Pons (tissue), 1 donor: Measurements from ENCODE around the gene MPPED1.
A peak's percentile ranks its signal among the peaks of the same experiment; 100 is the strongest.

Experiments
- DNase-seq: peaks from one replicate; pipeline ENCODE4 v3.0.0-alpha.2; 2016; ENCODE audit warnings: low spot score

MPPED1 gene

DNA sequence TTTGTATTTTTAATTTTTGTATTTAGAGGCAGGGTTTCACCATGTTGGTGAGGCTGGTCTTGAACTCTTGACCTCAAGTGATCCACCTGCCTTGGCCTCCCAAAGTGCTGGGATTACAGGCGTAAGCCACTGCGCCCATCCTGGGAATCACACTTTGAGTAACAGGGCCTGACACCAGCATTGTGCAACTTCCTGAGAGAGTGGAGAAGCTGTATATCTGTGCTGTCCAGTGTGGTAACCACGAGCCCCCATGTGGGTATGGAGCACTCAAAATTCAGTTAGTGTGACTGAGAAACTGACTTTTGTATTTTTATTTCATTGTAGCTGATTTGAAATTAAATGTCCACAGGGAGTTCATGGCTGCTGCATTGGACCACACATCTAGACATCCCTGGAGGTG is 36.2 kb downstream of the MPPED1 start:
- DNase-seq = no peak

DNA sequence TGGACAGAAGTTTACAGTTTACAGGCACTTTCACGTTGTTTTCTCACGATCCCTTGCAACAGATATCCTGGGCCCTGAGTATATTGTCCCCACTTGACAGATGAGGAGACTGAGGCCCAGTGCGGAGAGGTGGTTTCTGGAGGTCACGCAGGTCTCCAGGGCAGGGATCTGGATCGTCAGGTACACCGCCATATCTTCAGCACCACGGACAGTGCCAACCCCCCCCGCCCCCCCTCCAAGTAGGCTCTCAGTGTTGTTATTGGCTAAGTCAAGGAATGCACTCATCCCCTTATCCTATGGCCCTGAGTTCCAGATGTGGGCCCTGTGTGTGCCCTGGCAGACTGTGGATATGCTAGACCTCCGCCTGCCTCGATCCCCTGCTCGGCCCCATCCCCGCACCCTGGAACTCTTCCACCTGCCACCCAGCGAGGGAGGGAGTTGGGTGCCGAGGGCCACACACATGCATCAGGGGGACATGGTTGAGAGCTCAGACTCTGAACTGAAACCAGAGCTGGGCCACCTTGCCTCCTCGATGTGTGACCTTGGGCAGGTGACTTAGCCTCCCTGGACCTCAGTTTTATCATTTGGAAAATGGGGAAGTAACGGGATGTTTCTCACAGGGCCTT is 37.5 kb downstream of the MPPED1 start:
- no peak for DNase-seq

DNA sequence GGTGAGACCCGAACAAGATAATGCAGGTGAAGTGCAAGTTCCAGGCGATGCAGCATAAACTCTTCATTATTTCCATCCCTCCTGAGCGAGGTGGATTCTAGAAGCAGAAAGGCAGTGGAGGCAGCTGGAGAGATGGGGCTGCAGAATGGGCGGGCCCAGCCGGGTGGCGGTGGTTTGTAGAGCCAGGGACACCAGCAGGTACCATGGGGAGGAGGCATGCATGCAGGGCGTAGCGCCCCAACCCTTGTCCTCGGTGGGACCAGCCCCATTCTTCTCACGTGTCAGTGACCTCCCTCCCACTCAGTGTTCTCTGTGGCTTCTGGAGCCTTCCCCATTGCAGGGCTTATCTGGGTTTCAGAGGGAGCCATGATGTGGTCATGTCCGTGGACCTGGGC is 38.0 kb downstream of the MPPED1 start:
- DNase-seq = no peak

DNA sequence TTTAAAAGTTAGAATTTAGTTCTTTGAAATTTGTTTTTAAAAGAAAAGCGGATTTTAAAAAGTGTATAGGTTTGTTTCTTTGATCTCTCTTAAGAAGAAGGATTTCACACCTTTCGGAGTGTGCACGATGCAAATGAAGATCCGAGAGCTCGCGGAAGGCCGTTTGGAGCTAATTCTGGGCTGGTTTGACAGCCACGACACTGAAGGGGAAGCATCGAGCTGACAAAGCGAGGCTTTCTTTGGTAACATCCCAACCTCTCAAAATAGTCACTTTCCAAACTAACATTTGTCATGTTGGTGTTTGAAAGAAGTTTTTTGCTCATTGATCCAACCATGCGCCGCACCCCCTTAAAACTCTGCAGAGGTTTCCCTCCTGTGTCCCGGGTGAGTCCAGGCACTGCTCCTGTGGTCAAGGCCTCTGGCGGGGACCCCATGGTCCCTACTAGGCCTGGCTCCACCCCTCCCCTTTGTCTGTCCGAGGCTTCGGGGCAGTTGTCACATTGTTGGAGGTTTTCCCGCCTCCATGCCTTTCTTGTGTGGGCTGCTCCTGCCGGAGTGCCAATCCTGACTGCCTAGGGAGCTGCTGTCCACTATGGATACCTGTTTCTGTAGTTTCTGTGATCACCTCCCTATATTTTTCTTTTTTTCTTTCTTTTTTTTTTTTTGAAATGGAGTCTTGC is 39.7 kb downstream of the MPPED1 start:
- no peak for DNase-seq

DNA sequence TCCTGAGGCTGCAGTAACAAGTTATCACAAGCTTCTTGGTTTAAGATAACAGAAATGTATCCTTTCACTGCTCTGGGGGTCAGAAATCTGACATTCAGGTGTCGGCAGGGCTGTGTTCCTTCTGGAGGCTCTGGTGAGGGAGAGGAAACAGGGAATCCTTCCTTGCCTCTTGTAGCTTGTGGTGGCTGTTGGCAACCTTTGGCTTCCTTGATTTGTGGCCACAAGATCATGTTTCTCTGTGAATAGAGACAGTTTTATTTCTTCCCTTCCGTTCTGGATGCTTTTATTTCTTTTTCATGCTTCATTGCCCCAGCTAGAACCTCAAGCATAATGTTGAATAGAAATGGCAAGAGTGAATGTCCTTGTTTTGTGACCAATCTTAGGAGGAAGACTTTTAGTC is 44.0 kb downstream of the MPPED1 start:
- DNase-seq = no peak

DNA sequence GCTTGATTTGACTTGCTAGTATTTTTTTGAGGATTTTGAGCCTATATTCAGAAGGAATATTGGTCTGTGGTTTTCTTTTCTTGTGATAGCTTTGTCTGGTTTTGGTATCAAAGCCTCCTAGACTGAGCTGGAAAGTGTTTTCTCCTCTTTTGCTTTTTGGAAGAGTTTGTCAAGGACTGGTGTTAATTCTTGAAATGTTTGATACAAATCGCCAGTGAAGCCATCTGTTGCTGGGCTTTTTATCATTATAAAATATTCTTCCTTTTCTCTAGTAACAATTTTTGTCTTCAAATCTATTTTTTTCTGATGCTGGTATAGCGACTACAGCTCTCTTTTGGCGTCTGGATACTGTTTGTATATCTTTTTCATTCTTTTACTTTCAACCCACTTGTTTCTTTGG is 45.2 kb downstream of the MPPED1 start:
- no peak for DNase-seq

DNA sequence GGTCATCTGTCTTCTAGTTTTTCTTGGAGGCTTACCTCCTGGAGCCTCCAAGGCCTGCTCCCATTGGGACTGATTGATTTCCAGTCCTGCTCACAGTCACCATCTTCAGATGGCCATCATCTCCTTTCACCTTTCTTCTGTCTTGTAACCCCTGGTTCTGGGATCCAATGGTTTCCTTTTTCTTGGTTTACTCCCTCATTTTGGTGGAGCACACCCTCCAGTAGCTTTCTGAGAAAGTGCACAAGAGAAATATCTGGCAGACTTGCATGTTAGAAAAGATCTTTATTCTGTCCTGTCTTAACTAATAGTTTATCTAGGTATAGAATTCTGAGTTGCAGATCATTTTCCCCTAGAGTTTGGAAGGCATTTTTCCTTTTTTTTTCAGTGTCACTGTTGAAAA is 50.9 kb downstream of the MPPED1 start:
- no peak for DNase-seq

DNA sequence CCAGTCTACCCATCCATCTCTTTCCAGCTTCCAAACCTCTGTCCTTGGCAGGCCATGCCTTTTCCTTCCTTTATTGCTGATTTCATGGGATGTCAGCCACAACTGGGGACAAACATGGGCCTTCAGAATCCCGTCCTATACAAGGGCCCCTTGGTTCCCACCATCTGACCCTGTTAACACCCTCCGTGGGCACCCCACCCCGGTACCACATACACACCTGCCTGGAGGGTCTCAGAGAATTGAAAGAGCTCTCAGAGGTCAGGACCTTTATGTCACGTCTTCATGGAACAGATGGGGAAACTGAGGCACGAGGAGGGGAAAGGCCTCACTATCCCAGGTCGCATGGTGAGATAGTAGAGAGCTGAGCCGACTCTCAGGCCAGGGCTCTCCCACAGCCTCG is 53.0 kb downstream of the MPPED1 start:
- no peak for DNase-seq

DNA sequence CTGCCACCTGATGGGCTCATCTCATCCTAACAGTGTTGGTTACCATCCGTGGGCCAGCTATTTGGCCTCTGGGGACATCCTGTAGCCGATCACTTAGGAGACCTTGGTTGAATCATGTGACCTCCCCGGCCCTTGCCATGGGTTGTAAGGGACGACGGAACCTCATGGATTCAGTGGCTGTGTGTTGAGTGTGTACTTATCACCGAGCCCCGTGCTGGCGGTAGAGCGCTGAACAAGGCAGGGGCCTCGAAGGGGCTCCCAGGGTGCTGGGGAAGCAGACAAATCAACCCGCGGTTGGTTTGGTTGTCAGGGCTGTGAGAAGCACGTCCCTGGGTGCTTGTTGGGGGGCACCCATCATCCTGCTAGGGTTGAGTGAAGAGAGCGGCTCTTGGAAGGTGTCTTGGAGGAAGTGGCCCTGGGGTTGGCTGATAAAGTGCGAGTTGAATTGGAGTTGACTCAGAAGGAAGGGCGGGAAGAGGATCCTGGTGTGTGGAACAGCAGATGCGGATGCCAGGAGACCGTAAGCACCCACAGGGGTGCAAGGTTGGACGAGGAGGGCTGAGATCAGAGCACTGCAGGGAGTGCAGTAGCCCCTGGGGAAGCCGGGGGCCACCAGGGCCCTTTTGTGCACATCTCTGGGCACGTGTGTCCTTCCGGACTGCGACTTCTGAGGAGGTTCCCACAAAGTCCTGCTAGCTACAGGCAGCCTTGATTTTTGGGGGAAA is 53.6 kb downstream of the MPPED1 start:
- no peak for DNase-seq

DNA sequence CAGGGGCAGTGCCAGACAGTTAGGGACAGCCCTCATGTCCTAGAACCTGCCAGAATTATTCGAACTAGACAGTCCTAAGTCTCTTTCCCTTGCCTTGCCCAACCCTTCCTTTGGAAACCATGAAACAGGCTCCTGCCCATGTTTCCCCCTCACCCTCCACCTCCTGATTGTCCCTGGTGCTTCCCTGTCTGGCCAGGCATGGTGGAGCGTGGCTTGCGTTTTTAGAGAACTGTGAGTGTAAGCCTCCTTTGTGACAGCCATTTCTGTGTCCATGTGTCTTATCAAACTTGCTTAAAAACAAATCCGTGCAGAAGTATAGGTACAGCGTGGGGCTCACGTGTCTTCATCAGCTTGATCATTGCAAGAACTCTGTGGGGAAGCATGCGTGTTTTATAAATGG is 54.9 kb downstream of the MPPED1 start:
- DNase-seq = no peak

DNA sequence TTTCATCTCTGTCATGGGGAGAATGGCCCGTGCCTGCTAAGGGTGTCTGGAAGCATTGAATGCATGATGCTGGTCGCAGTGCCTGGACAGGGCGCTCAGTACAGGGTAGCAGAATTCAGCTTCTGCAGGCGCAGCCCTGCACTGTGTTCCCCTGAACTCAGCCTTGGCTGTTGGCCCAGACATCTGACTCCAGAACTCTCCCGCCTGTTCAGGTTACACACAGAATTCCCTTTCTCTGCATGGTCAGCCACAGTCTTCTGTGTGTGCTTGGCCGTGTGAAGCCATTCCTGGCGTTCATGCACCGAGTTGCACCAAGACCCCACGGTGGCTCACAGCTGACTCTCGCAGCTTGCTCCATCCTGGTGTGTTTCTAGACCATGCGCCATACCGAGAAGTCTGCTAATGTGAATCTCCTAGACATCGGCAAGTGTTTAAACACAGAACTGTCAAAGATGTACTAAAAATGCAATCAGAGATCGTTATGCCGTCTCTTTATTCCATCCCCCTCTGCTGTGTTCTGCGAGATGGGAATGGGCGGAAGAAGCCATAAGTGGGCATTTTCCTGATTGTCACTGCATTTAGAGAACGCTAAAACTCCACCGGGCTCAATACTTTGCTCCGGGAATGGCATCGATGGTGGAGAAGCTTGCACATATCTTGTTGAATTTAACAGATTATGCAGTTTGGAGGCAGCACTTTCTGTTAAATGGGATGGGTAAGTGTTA is 55.6 kb downstream of the MPPED1 start:
- DNase-seq = peak; percentile 62

DNA sequence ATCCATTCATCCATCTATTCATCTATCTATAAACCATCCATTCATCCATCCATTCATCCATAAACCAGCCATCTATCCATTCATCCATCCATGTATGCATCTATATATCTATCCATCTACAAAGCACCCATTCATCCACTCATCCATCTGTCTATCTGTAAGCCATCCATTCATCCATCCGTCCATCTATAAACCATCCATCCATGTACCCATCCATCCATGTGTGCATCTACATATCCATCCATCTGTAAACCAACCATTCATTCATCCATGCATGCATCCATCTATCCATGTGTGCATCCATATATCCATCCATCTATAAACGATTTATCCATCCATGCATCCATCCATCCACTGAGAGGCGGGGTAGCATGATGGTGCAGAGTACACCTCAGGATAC is 58.4 kb downstream of the MPPED1 start:
- no peak for DNase-seq

DNA sequence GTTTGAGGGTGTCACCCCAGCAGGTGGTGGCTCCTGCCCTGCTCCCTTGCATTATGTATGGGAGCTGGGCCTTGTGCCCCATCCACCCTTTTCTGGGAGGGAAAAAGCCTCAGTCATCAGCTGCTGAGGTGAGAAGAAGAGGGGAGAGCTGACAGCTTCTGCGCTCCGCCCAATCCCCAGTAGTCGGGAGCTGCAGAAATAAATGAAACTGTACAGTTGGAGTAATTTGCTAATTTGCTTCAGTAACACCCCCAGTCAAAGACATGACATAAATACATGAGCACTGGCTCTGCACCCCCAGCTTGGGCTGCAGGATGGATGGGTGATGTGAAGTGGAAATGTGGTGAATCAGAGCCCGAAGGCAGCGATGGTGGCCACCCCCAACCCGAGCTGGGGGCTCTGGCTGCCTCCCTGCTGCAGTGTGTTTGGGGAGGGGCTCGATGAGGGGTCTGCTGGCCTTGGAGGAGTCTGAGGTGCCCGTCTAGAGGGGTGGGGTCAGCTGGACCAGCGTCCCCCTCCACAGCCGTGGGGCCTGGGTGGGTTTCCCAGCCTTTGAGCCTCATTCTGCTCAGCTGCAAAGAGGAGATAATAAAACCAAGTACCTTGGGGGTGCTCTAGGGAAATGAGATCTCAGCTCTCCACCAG is 59.2 kb downstream of the MPPED1 start:
- DNase-seq = no peak

DNA sequence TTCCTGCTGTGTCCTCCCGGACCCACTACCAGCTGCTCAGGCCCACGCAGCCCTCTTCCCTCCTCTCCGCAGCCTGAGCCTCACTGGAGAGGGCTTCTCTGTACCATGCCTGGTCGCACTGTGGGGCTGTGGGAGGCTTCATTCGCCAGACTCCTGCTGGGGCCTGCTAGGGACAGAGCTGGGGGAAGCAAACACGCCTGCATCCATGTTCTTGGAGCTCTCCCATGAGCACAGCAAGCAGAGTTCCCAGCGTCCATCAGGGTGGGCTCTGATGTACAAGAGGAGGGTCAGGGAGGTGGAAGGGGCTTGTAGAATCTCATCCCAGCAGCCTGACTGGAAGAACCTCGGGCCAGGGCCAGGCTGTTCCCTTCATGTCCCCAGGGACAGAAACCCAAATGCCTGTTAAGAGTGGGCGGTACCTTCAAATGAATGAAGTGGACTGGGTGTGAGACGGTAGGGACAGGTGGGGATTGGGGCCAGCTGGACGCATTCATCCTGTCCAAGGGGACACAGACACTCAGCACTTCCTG is 59.9 kb downstream of the MPPED1 start:
- no peak for DNase-seq

DNA sequence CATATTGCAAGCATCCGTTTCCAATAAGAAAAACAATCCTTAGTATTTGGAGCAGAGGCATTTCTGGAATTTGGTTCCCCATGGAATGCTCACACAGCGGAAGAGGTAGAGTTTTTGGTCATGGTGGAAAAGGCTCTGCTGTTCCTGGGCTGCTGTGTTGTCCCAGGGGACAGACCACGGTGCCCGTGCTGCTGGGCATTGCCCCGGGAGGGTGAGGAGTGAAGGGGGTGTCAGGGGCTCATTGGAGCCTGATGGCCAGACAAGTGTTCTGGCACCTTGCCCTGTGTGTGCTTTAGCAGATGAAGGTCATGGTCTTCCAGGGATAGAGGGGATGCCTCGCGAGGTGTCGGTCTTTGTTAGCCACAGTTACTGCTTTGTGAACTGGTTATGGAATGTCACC is 61.2 kb downstream of the MPPED1 start:
- no peak for DNase-seq

DNA sequence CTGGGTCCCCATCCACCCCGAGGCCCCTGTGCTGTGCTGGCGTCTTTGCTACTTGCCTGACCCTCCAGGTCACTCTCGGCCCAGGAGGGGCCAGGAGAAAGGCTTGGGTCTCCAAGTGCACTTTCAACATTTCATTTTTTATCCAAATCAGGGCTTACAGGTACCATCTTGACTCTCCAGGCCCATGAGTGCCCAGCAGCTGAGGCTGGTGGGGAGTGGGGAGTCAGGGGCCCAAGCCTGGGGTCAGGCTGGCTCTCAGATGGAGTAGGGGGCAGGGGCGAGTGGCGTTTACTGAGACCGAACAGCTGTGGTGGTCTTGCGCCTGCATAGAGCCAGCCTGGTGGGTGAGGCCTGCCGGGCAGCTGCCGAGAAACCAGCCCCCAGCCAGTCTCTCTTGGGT is 61.6 kb downstream of the MPPED1 start:
- DNase-seq = no peak

DNA sequence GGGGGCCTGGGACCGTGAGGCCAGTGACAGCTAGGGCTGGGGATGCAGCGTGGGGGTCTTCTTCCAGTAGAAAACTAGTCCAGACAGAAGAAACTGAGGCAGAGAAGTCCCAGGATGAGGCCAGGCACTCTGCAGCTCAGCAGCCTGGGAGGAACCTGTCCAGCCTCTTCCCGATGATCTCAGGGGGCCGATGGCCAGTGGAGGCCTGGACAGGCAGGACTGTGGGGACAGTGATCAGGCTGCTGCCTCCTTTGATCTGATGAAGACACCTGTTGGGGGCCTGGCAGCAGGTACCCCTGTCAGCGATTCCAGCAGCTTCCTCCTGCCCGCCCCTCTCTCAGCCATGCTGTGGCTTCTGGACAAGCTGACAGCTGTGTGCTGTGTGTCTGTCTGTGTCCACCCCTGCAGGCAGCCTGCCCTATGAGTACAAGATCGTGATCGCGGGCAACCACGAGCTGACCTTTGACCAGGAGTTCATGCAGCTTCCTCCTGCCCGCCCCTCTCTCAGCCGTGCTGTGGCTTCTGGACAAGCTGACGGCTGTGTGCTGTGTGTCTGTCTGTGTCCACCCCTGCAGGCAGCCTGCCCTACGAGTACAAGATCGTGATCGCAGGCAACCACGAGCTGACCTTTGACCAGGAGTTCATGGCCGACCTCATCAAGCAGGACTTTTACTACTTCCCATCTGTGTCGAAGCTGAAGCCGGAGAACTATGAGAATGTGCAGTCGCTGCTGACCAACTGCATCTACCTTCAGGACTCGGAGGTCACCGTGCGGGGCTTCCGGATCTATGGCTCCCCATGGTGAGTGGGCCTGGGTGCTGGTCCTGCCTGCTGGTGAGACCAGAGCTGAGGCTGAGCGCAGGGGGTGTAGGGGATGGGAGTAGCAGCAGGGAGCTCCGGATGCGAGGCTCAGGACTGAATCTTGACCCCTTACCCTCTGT is 62.6 kb downstream of the MPPED1 start:
- no peak for DNase-seq

DNA sequence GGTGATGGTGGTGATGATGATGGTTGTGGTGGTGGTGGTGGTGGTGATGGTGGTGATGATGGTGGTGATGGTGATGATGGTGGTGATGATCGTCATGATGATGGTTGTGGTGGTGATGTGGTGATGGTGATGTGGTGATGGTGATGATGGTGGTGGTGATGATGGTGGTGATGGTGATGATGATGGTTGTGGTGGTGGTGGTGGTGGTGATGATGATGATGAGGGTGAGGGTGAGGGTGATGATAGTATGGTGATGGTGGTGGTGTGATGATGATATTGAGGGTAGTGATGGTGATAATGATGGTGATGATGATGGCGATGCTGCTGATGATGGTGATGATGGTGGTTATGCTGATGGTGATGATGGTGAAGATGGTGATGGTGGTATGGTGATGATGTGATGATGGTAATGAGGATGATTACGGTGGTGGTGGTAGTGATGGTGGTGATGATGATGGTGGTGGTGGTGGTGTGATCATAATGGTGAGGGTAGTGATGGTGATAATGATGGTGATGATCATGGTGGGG is 63.8 kb downstream of the MPPED1 start:
- no peak for DNase-seq

DNA sequence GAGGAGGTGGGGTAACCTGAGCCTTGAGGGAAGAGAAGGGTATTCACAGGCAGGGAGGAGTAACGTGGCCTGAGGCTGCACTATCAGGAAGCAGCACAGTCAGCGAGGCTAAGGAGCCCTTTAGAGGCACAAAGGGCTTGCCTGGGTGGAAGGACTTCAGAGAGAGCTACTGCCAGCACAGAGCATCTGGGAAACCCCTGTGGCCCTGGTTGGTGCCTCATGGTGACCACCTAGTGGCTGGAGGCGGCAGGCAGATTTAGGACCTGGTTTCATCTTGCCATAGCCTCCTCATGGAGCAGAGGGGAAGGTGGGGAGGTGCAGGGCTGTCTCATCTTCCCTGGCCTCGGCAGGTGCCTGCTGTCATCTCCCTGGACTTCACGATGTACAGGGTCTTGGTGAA is 64.5 kb downstream of the MPPED1 start:
- no peak for DNase-seq
